ENCODE results near the gene PGC. TPM values are rescaled to one million over a fixed set of nuclear protein-coding genes. Genes with fewer than 3 reads are reported as not detected.

PGC gene
- total RNA-seq, 1 donor from 2014 or later: not detected

DNA sequence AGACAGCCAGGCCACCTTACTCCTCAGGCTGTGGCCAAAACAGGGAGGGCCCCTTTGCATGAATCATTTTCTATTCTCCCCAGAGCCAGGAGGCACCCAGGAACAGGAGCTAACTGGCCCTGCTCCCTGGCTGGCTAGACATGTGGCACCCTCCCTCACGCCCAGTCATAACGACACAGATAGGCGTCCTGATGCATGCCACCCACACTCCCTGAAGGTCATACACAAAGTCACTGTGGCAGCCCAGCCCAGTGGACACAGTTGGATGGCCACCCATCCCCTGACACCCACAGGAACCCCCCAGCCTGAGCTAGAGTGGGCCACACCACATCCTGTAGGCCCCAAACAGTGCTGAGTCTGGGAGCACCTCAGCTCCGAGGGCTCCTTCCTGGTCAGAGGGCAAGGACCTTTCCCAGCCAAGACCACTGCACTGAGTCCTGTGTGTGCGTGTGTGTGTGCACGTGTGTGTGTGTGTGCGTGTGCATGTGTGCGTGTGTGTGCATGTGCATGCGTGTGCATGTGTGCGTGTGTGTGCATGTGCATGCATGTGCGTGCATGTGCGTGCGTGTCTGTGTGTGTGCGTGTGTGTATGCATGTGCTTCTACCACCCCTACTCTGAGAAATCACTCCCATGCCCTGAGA lies 33.4 kb downstream of the PGC start:
- peak; percentile 81 for ATAC-seq

DNA sequence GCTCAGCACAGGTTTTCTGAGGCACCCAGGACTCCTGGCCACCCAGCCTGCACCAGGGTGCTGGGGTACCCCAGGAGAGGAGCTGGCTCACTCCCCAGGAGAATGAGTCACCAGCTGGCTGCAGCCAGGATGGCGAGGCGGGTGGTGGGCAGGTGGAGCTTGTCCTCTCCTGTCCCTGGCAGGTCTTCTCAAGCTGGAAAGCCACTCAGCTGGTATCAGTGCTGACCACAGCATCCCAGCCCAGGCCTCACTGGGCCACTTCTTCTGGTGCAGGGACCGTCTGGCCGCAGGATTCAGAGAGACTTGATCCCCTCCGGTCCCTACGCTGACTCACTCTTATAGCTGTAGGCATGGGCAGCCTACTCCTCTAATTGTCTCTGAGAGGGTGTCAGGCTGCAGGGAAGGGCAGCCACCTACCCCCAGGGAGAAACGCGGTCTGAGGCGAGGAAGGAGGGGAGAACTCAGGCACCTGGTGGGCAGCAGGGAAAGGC lies 34.0 kb downstream of the PGC start:
- ATAC-seq: peak; percentile 68

DNA sequence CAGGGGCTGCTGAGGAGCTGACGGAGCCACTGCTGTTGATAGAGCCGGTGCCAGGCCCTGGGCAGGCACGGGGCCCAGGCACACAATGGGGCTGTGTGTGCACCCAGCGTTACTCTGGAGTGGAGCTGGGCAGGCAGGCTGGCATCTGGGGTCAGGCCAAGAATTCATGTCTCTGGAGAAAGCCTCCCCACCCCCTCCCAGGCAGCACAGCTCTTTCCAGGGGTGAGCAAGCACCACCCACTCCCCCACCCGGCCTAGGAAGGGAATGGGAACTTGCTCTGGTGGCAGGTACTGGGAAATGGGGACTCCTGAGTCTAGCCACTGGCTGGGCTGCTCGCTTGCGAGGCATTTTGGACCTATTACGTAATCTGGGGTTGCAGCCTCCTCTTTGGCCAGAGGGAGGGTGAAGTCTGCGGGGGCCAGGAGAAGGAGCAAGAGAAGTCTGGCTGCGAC lies 34.5 kb downstream of the PGC start:
- peak; percentile 45 for ATAC-seq

DNA sequence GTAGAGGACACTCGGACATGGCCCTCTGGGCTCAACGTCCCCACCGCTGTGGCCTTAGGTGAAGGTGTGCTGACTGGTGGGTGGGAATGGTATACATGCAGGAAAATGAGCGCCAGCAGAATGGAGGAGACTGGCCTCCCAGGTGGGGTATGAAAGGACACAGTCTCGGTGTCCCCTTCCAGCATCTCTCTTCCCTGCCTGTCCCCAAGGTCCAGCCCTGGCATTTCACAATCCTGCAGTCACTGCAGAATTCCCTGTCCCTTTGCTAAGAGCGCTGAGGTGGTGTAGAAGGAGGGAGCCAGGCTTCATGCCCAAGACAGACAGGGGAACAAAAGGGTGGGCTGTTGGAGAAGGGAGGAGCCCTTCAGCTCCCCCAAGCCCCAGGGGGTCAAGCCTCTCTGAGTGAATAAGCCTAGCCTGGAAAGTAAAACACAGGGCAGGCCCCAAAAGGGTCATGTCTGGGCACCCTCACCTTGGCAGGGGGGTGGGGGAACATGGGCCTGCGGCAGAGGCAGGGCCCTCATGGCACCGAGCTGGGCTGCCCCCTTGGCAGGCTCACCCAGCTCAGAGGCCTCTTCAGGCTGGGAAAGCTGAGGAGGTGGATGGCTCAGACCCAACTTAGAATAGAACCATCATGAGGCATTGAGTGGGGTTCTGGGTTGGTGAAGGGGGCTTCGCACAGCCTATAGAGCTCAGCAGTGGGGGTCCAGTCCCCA lies 35.7 kb downstream of the PGC start:
- no peak for ATAC-seq

DNA sequence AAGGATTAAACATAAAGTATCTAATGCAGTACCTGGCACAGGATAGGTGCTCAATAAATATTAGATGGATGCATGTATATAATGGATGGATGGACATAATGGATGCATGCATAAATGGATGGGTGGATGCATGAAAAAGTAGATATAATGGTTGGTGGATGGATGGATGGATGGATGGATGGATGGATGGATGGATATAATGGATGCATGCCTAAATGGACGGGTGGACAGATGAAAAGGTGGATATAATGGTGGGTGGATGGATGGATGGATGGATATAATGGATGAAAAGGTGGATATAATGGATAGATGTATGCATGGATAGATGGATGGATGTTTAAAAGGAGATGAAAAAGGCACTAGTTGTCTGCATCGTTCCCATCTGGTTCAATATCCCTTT lies 37.8 kb downstream of the PGC start:
- ATAC-seq: no peak

DNA sequence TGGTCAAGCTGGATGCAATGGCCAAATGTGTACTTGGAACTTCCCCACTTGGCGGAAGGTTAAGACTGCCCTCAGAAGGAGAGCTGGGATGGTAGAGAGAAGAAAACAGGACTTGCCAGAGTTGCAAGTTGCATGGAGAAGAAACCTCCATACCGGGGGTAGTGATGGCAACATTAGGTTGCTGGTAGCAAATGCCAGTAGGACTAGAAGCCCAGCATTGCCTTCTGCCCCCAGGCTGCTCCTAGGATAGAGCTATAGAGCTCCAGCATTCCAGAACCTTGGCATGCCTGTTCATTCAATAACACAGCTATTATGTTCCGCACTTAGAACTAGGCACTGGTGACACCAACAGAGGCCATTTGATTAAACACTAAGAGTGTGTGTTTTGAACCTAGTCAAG lies 38.3 kb downstream of the PGC start:
- no peak for ATAC-seq

DNA sequence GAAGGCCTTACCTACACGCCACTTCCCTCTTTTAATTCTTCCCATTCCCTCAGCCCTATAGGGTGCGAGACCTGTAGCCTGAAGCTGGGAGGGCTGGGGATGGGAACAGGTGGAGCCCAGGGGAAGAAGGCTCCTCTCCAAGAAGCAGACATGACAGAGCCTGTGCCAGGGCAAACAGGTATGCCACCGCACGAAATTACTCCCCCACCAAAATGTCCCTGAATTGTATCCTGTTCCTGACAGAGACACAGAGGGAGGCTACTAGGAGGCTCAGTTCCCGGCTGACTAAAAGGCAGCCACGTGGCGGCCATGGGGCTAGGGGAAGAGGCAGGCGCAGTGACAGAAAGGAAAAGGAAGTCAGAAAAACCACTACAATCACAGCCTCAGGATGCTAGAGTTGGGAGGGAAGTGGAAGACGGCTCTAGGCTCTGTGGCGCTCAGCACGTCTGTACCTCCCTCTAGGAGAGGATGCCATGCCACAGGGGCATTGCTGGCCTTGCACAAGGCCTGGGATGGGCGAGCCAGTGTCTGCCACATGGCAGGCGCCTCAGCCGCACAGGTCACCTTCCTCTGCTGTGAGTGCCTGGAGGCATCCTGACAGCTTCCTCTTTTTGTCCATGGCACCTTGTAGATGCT lies 39.5 kb downstream of the PGC start:
- ATAC-seq: peak; percentile 3

DNA sequence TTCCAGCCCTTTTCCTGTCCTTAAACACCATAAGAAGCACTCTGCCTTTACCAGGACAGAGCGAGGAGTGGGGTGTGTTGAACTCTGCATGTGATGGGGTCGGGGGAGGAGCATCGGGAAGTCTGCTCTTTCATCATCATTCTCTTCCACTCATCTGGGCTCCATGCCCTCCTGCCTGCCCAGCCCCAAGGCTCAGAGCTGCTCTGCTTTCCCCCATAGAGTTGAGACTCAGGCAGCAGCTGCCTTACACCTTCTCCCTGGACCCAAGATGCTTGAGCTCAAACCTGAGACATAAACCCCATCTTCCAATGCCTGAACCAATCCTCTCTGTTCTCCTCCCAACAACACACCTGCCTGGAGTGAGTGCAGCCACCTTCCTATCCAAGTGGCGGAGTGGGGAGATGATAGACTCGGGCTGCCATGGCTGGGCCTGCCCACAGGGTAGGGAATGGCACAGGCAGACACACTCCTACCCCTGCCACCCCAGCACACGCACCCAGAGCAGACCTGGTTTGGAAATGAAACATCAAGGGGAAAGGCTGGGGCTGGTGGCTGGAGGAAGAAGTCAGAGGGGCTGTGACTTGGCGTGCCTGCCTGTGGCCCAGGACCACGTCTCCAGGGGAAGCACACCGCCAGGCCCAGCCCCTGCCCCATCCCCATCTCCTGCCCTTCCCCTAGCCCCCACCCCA lies 40.2 kb downstream of the PGC start:
- peak; percentile 28 for ATAC-seq

DNA sequence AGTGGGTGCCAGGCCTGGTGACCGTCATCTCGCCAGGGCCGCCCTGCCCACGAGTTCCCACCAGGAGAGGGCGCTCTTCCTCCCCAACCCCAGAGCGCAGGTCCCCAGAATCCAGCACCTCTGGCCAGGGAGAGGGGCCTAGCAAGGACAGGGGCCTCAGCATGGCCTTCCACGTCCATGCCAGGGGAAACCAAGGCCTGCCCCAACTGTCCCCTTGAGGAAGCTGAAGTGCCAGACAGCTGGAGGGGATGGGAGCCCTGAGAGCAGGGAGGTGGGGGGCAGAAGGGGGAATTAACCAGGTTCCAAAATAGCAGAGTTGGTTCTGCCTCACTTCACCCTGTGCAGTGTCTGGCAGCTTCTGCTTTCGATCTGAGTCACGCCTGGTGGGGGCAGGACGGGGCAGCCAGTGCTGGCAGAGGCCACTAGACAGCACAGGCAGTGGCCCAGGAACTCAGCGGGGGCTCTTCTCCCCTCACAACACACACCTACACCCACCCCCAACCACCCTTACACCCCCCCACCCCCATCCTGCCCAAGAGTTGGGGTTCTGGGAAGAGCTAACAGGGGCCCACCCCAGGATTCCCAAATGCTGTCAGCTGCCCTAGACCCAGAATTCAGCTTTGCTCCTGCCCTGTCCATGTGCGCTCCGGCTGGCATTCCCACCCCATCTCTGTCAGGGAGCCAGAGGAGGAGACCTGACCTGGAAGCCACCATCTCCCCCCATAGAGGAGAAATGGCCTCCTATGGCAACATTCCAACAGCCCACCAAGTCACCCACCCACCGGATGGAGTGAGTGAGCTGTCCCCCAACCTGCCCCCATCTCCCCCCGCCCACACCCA lies 41.0 kb downstream of the PGC start:
- ATAC-seq: peak; percentile 83

DNA sequence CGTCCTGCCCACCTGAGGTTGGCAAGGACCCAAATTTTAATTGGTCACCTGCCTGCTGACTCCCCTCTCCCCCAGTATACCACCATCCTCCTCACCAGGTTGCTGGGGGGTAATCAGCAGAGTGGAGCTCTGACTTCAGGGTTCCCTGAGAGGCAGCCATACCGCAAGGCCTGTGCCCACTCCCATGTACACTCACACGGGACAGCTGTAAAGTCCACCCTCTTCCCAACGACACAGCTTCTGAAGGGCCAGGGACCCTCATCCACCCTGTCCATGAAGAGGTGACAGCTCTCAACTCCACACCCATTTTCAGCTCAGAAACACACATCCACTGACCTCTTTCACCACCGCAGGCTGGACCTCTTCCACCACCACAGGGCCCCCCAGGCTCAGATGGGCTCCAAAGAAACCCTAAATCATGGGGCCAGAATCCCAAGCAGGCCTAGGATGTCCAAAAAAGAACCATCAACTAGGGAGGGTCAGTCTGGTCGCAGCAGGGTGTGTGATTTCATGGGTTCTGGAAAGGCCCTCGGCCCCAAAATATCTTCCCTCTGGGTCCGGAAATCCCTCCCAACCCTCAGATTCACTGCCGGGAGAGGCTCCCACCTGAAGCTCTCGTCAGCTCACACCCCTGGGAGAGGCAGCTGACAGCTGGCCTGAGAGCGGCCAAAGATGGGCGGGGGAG lies 41.7 kb downstream of the PGC start:
- ATAC-seq: no peak

DNA sequence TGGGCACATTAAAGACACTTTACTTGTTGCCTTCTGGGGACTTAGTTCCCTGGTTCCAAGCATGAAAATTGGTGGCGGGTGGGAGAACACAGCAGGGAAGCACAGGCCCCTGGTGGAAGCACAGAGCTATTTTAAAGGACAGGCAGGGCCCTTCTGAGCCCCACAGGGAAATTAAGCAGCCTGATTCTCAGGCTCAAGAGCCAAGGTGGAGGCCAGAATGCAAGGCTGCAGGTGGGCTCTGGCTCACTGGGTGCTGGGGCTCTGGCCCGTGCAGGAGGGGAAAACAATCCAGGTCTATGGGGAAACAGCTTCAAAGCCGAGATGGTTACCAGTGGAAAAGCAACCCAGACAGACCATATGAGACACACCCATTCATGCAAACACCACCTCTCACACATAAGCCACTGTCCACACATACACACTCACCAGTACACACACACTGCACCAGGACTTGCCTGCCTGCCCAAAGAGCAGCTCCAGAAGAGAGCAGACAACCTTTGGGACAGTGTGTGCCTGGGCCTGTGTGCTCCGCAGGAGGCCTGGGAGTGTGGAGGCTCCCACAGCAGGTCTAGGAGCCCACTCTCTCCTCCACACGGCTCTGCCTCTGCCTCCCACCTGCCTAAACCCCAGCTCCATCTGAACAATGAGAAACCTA lies 42.4 kb downstream of the PGC start:
- no peak for ATAC-seq

DNA sequence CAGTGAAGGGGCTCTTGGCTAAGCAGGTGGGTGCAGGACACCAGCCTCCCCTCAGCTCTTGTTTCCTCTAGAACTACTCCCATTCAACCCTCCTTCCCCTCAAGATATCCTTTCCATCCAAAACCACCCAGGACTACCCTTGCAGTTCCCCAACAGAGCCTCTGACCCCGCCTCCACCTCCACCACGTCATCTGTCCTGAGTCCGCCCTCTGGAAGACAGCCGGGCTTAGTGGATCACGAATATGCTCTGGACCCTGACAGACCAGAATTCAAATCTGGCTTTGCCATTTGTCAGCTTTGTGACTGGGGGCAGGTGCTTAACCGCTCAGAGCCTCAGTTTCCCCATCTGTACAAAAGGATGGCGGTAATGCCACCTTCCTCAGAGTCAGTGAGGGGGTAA lies 43.2 kb downstream of the PGC start:
- no peak for ATAC-seq

DNA sequence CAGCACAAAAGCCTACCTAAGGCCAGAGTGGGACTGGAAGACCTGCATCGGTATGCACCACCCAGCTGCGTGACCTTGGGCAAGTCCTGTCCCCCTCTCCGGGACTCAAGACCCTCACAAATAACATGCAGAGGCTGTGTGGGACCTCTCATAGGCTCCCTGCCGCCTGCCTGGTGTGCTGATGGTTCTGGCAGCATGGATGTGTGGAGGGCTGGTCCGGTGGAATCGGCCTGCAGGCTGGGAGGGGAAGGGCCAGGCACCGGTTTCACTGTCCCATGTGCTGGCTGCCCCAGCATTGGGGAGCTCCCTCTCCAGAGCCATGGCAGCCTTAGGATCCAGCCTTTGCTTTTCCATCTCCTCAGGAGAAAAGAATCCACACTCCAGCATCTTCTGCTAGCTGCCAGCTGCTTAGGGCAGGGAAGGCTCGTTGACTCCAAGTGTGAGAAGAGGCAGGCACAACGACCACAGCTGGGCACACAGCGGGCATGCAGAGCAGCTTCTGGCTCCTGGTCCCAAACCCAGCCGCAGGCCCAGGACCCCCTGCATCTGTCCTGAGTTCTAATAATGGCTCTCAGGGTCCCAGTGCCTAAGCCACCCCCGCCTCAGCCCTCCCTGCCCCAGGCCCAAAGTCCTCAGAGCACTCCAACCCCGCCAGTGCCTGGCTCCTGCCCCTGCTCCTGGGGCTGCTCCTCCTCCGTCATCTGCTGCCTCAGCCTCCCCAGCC lies 44.3 kb downstream of the PGC start:
- no peak for ATAC-seq

DNA sequence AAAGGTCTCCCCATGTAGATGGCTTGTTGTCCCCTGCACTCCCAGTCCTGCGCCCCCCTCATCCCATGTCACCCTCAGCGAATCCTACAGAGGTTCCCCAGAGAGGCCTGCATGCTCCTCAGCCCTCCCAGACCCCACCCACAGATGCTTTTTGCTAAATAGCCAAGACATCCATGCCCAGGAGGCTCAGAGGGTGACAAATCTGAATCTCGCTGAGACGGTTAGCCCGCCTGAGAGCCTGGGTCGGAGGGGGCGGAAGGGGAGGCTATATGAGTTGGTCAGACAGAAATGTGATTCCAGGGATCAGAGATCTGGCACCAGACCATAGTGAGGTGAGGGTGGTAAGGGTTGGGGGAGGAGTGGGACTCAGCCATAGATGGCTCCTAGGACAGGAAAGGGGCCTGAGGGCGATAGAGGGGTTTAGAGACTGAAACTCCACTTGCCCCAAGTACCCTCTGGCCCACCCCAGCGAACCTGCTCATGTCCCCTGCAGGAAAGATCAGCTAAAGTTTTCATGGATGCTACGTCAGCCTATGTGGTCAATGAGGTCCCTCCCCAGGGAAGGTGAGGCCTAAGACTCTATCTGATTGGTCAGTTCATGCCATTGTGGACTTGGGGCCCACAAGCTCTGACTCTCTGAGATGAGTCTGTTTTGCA lies 45.0 kb downstream of the PGC start:
- ATAC-seq: no peak

DNA sequence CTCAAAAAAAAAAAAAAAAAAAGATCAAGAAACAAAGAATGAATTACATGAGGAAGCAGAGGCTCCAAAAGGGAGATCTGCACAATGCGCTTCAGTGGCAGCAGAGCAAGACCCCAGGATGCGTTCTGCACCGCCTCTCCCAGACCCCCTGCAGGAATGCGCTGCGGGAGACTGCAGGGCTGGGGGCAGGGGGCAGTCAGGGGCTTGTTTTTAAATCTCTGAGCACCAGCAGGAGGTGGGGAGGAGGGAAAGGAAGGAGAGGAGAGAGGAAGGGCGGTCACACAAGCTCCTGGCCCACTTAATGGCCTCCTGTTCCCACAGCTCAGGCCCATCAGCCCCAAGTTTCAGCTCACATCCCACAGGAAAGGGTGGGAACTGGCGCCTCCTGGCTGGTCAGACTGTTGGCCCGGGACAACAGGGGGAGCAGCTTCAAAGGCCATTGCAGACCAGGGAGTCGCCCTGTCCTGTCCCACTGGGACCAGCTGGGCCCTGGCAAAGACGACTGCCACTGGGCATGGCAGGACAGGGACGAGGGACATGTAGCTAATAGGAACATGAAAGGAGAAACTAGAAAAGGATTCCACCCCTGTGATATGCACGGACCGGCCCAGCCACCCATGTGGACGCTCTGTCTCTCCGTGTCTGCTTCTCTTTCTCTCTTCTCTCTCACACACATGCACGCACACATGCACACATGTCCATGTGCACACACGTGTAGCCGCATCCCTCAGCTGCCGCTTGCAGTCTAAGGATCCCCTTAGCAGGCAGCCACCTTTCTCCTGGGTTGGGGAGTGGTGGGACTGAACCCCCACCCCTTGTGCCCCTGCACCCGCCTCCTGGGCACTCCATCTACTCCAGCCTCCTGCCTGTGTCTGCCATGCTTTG lies 46.5 kb downstream of the PGC start:
- peak; percentile 12 for ATAC-seq

DNA sequence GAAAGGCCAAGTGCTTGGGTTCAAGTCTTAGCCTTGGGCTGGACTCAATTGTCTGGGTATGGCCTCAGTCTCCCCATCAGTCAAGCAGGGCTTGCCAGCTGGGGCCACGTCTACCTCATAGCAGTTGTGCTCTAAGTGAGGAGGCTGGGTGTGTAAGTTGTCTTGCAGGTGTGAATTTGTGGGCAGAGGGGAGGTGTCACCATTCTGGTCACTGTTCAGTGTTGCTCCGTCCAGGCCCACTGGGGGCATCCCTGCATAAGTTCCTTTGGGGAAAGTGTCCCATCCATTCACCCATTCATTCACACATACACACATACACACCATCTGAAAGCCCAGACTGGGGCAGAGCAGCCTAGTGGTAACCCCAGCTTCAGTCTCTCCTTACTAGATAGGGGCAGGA lies 48.1 kb downstream of the PGC start:
- ATAC-seq: no peak

DNA sequence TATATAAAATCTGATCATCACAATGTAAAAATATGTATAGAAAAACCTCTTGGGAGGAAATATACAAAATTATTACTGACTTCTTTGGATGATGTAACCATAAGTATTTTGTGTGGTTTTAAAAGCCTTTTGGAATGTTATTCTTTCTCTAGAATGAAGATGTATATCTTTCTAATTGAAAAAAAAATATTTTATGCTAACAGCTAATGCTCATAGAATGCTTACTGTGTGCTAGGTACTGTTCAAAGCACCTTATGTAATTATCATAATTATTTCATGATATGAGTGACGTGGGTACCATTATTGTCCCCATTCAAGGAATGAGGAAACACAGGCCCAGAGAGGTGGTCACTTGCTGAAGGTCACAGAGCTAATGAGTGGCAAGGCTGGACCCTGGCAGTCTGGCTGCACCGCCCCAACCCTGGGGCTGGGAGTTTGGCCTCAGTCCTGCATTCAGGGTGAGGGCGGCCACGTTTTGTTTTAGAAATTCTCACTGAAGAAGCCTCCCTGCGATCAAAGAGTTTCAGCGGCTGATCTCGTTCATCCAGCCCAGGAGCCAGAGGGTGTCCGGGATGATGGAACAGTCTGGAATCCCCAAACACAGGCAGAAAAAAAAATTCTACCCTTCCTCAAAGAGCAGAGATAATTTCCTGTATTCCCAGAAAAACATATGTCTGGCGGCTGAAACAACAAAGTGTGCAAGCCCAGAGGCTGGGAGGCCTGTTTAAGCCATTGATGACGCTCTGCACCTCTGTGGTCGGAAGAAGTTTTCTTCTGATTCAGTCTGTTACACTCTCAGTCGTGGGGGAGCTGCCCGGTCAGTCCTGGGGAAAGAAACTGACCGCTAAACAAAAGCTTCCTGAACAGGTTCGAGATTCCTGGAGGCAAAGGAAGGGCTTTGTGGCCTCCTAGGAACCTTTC lies 49.1 kb downstream of the PGC start:
- ATAC-seq: no peak

DNA sequence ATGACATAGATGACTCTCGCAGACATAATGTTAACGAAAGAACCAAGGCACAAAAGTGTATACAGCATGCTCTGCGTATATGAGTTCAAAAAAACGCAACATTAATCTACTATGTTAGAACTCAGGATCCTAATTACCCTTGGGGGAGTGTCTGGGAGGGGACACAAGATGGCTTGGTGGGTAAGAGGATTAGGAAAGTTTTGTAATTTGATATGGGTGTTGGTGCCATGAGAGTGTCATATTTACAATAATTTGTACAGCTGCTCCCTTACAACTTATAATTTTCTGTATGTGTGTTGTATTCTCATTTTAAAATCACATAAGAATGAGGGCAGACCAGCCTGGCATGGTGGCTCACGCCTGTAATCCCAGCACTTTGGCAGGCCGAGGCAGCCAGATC lies 50.4 kb downstream of the PGC start:
- ATAC-seq: no peak

All from esophagus mucosa (tissue), 1 donor.